ENCODE results near the gene DLGAP3.

DNA sequence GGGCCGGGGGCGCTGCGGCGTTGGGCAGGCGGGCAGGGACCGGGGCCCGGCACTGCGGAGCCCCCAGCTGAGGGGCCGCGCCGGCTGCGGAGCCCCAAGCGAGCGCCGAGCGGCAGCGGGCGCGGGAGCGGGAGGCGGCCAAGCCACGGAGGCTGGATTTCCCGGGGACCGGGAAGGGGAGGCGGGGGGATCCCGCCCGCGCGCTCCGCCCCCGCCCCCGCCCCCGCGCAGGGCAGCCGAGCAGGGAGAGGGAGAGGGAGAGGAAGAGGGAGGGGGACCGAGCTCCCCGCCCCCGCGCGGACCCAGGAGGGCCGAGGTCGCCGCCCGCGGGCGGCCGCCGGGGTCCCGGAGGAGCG lies at the start of gene DLGAP3:
- TF ChIP-seq, protein P1, sequence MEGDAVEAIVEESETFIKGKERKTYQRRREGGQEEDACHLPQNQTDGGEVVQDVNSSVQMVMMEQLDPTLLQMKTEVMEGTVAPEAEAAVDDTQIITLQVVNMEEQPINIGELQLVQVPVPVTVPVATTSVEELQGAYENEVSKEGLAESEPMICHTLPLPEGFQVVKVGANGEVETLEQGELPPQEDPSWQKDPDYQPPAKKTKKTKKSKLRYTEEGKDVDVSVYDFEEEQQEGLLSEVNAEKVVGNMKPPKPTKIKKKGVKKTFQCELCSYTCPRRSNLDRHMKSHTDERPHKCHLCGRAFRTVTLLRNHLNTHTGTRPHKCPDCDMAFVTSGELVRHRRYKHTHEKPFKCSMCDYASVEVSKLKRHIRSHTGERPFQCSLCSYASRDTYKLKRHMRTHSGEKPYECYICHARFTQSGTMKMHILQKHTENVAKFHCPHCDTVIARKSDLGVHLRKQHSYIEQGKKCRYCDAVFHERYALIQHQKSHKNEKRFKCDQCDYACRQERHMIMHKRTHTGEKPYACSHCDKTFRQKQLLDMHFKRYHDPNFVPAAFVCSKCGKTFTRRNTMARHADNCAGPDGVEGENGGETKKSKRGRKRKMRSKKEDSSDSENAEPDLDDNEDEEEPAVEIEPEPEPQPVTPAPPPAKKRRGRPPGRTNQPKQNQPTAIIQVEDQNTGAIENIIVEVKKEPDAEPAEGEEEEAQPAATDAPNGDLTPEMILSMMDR (IDR thresholded peaks at IDR 0.05), result no peak
- TF ChIP-seq POLR2A (IDR thresholded peaks at IDR 0.05), result no peak

Measured in heart left ventricle (tissue), 13 donors.